Glutamatergic neuron (in vitro differentiated cells): ENCODE data around the gene LRRC38. TPM values are rescaled to one million over a fixed set of nuclear protein-coding genes. Genes with fewer than 3 reads are reported as not detected.

ENCODE experiments used
- DNase-seq: peaks from one replicate; pipeline ENCODE4 v3.0.0; 2022
- H3K27ac Mint-ChIP-seq: one replicate; pipeline ENCODE4 v1.8.0; 2020; ENCODE audit warnings: mild to moderate bottlenecking, mixed read lengths, inconsistent platforms; ENCODE audit not compliant: unreplicated experiment
- H3K27me3 Mint-ChIP-seq: one replicate; pipeline ENCODE4 v1.8.0; 2020; ENCODE audit warnings: mild to moderate bottlenecking, moderate library complexity, mixed read lengths, inconsistent platforms; ENCODE audit not compliant: unreplicated experiment
- H3K36me3 Mint-ChIP-seq: one replicate; pipeline ENCODE4 v1.8.0; 2020; ENCODE audit warnings: mild to moderate bottlenecking, mixed read lengths, inconsistent platforms; ENCODE audit not compliant: unreplicated experiment
- H3K4me1 Mint-ChIP-seq: one replicate; pipeline ENCODE4 v1.8.0; 2020; ENCODE audit warnings: mild to moderate bottlenecking, low read depth, mixed read lengths, inconsistent platforms; ENCODE audit not compliant: unreplicated experiment
- H3K4me3 Mint-ChIP-seq: one replicate; pipeline ENCODE4 v1.8.0; 2020; ENCODE audit warnings: mild to moderate bottlenecking, mixed read lengths, inconsistent platforms; ENCODE audit not compliant: unreplicated experiment
- H3K9me3 Mint-ChIP-seq: one replicate; pipeline ENCODE4 v1.8.0; 2020; ENCODE audit warnings: mild to moderate bottlenecking, moderate library complexity, mixed read lengths, inconsistent platforms; ENCODE audit not compliant: unreplicated experiment
- CTCF ChIP-seq: fragments of 200-600 bp; sonication (generic); IDR thresholded peaks from one replicate; pipeline ENCODE4 v1.5.0; 2021; ENCODE audit not compliant: partially characterized antibody, unreplicated experiment
- total RNA-seq: library from RNA; stranded (reverse); fragmentation: NEBNext Ultra II Directional; extraction: Animal tissue kit (Norgen Biotek cat#: 25700); gene quantifications from one replicate; pipeline ENCODE4 v1.2.1, GENCODE V29; 2021; ENCODE audit not compliant: unreplicated experiment

The LRRC38 gene
- total RNA-seq, 1 donor from 2014 or later = not detected

GRCh38 chr1:13538832-13539231, 25.0 kb upstream of the LRRC38 start:
- Mint-ChIP-seq H3K36me3 (no peaks in the 10 kb centered on the region), H3K27me3 (peaks cover 2% of the 10 kb centered on the region), H3K4me3 (no peak overlapping the region), H3K27ac (no peak overlapping the region), H3K9me3 (peaks cover 4% of the 10 kb centered on the region), H3K4me1 (no peaks in the 10 kb centered on the region)
- no peak for DNase-seq
- TF ChIP-seq CTCF = no peak

DNA sequence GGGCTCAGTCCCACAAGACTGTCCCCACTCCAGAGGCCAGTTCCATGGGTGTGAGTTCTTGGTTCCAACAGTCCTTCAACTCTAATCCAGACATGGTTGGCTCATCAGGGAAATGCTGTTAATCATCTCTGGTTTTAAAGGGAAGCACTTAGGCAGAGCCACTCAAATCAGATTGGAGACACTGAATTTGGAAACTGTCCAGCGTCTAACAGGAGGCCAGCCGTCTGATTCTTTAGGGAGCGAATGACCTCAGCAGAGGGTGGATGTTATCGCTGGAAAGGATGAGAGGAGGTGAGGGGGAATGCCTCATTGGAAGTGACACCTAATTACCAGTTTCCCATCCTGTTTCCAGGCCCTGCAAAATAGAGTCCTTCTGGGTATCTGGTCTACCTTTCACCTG, 22.8 kb upstream of the LRRC38 start:
- H3K27me3 Mint-ChIP-seq = no peaks in the 10 kb centered on the region
- H3K27ac Mint-ChIP-seq = no peak overlapping the region
- no peaks in the 10 kb centered on the region for H3K36me3 Mint-ChIP-seq
- no peak for TF ChIP-seq CTCF
- no peaks in the 10 kb centered on the region for H3K4me1 Mint-ChIP-seq
- H3K9me3 Mint-ChIP-seq = peaks cover 1% of the 10 kb centered on the region
- DNase-seq = no peak
- H3K4me3 Mint-ChIP-seq = no peak overlapping the region

DNA sequence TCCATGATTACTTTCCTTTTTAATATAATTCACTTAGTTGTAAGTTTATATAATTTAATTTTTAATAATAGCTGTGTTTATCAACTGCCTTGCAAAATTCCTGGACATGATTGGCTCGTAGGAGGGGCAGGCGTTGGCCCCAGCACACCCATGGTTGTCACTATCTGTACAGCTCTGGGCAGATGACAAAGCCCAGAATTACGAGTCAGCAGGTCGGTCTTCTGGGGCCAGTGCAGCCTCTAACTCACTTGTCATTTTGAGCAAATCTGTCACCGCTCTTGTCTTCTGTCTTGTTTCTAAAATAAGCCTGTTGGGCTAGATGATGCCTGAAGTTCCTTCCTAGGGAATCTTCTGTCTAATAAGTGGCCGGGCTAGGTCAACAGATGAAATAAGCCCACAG, 21.4 kb upstream of the LRRC38 start:
- Mint-ChIP-seq H3K4me1 (no peaks in the 10 kb centered on the region), H3K36me3 (no peaks in the 10 kb centered on the region), H3K27ac (no peak overlapping the region), H3K4me3 (no peak overlapping the region), H3K27me3 (no peaks in the 10 kb centered on the region), H3K9me3 (peaks cover 1% of the 10 kb centered on the region)
- no peak for TF ChIP-seq CTCF
- DNase-seq = no peak

- Mint-ChIP-seq H3K4me3 (no peak overlapping the region), H3K36me3 (no peaks in the 10 kb centered on the region), H3K27ac (no peak overlapping the region), H3K27me3 (peaks cover 1% of the 10 kb centered on the region), H3K4me1 (no peaks in the 10 kb centered on the region), H3K9me3 (peaks cover 2% of the 10 kb centered on the region)
- DNase-seq = no peak
- TF ChIP-seq CTCF = no peak
Observed at GRCh38 chr1:13528320-13528719, 14.5 kb upstream of the LRRC38 start.

DNA sequence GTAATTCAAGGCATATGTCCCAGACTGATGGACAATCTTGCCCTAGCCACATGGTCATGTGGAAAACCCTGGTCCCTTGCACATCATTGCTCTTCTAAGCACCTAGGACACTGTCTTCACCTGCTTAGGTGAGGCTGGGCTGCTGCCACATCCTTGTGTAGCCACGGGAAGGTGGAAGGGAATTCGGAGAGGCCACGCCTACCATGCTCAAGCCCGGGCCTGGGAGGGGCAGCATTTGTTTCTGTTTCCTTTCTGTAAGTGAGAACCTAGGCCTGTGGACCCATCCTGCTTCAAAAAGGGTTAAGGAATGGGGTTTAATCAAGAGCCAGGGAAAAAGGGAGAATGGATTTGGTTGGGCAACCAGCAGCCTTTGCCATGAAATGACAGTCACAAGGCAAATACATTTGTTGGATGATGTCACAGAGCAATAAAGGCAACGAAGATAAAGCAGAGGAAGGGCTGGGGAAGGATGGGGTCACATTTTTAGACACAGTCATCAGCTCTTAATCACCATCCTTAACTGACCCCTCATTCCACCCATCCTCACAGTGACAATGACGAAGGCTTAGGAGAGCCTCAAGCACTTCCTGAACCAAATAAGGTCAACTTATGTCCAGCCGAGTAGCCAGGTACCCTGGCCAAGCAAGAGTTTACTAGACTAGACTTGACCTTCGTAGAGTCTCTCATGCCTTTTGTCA, 10.1 kb upstream of the LRRC38 start:
- DNase-seq = no peak
- no peak for TF ChIP-seq CTCF
- Mint-ChIP-seq H3K36me3 (peaks cover 6% of the 10 kb centered on the region), H3K4me1 (no peaks in the 10 kb centered on the region), H3K27ac (no peak overlapping the region), H3K9me3 (peaks cover 4% of the 10 kb centered on the region), H3K27me3 (peaks cover 4% of the 10 kb centered on the region), H3K4me3 (no peak overlapping the region)
